SK-N-SH (cell line): ENCODE data around the gene SORL1. TPM values are rescaled to one million over a fixed set of nuclear protein-coding genes. Genes with fewer than 3 reads are reported as not detected.

Experiments used
- CTCF ChIA-PET: fragments of 300-600, 350-600 bp; formaldehyde crosslinking; extraction: SDS; loops from one replicate; lab custom pipeline; 2021; lab: Yijun Ruan, JAX
- POLR2A ChIA-PET: fragments of 350-600 bp; sonication (Branson Sonifier 250); formaldehyde crosslinking; extraction: SDS; loops from one replicate; lab custom pipeline; 2020; ENCODE audit warnings: antibody characterized with exemption, inconsistent platforms; lab: Yijun Ruan, JAX
- DNase-seq: peaks from one replicate; pipeline ENCODE4 v3.0.0; 2012
- H2AFZ ChIP-seq: fragments of 200-600 bp; sonication (generic); 2 replicates; pipeline ENCODE4 v1.8.1; 2016; ENCODE audit warnings: antibody characterized with exemption, mild to moderate bottlenecking, low read depth
- H3F3A ChIP-seq: fragments of 200-600 bp; sonication (generic); replicated peaks from 2 replicates; pipeline ENCODE3; 2016; ENCODE audit warnings: antibody characterized with exemption, mild to moderate bottlenecking; ENCODE audit not compliant: insufficient read depth
- H3K27ac ChIP-seq, 2 experiments: fragments of 200-500 bp in 1 of 2; fragments of 200-600 bp in 1 of 2; sonication (Bioruptor generic) in 1 of 2; sonication (generic), shearing (Covaris generic) in 1 of 2; 2 replicates each; pipeline versions ENCODE4 v1.5.1 to v1.6.1; 2014 to 2016; ENCODE audit warnings: low read depth in 2 of 2, inconsistent platforms in 1 of 2, low read length in 1 of 2, mild to moderate bottlenecking in 1 of 2, mixed read lengths in 1 of 2
- H3K27me3 ChIP-seq: fragments of 200-600 bp; sonication (generic), shearing (Covaris generic); 2 replicates; pipeline ENCODE4 v1.6.1; 2016; ENCODE audit warnings: mixed run types; ENCODE audit not compliant: insufficient read depth
- H3K36me3 ChIP-seq, 2 experiments: fragments of 200-500 bp in 1 of 2; fragments of 200-600 bp in 1 of 2; sonication (Bioruptor generic) in 1 of 2; sonication (generic) in 1 of 2; replicated peaks in 1 of 2; 2 replicates each; pipeline versions ENCODE3 to v1.5.1; 2014 to 2016; ENCODE audit warnings: low read length in 1 of 2, mild to moderate bottlenecking in 1 of 2; ENCODE audit not compliant: insufficient read depth in 2 of 2, control insufficient read depth in 1 of 2
- H3K4me1 ChIP-seq, 2 experiments: fragments of 200-500 bp in 1 of 2; fragments of 200-600 bp in 1 of 2; sonication (Bioruptor generic) in 1 of 2; sonication (generic), shearing (Covaris generic) in 1 of 2; 2 replicates each; pipeline versions ENCODE4 v1.5.1 to v1.6.1; 2014 to 2016; ENCODE audit warnings: low read depth in 1 of 2, low read length in 1 of 2, mixed run types in 1 of 2; ENCODE audit not compliant: insufficient read depth in 2 of 2, control insufficient read depth in 1 of 2
- H3K4me2 ChIP-seq: fragments of 200-600 bp; sonication (generic), shearing (Covaris generic); 2 replicates; pipeline ENCODE4 v1.6.1; 2017; ENCODE audit warnings: mixed run types
- H3K4me3 ChIP-seq, 2 experiments: fragments of 200-500 bp in 1 of 2; fragments of 200-600 bp in 1 of 2; sonication (Bioruptor generic) in 1 of 2; sonication (generic), shearing (Covaris generic) in 1 of 2; 2 replicates each; pipeline versions ENCODE4 v1.5.1 to v1.8.1; 2014 to 2016; ENCODE audit warnings: low read depth in 2 of 2, inconsistent platforms in 1 of 2, low read length in 1 of 2, mild to moderate bottlenecking in 1 of 2, mixed read lengths in 1 of 2, moderate library complexity in 1 of 2
- H3K79me2 ChIP-seq: fragments of 200-600 bp; sonication (generic); 2 replicates; pipeline ENCODE4 v1.8.1; 2017; ENCODE audit warnings: mild to moderate bottlenecking; ENCODE audit not compliant: insufficient read depth
- H3K9ac ChIP-seq: fragments of 200-600 bp; sonication (generic); 2 replicates; pipeline ENCODE4 v1.6.1; 2017; ENCODE audit warnings: mixed run types
- H3K9me2 ChIP-seq: fragments of 200-600 bp; sonication (generic); 2 replicates; pipeline ENCODE4 v1.6.1; 2017; ENCODE audit warnings: mixed run types
- H3K9me3 ChIP-seq: fragments of 200-600 bp; sonication (generic); 2 replicates; pipeline ENCODE4 v1.6.1; 2017; ENCODE audit warnings: mixed run types, mild to moderate bottlenecking, moderate library complexity
- H4K20me1 ChIP-seq: fragments of 200-600 bp; sonication (generic); 2 replicates; pipeline ENCODE4 v1.6.1; 2017; ENCODE audit warnings: mild to moderate bottlenecking, mixed run types; ENCODE audit not compliant: insufficient read depth
- EP300 ChIP-seq, 2 experiments: IDR thresholded peaks; 2 replicates each; pipeline versions ENCODE4 v1.4.0 to v1.6.1; 2012; ENCODE audit warnings: borderline replicate concordance in 1 of 2, low read depth in 1 of 2, low read length in 1 of 2
- EZH2phosphoT487 ChIP-seq: fragments of 200-600 bp; sonication (generic); IDR thresholded peaks from 2 replicates; pipeline ENCODE4 v1.6.1; 2017; ENCODE audit warnings: low read depth, mixed run types, mild to moderate bottlenecking, antibody characterized with exemption, moderate library complexity, borderline replicate concordance
- FOSL2 ChIP-seq: IDR thresholded peaks from 2 replicates; pipeline ENCODE4 v1.4.0; 2012; ENCODE audit warnings: low read depth, mild to moderate bottlenecking, moderate library complexity, borderline replicate concordance
- FOXJ3 ChIP-seq: sonication (generic); formaldehyde crosslinking; IDR thresholded peaks from 2 replicates; pipeline ENCODE4 v1.5.1; 2020; ENCODE audit warnings: mild to moderate bottlenecking, missing genetic modification reagents
- GATA2 ChIP-seq: sonication (generic); formaldehyde crosslinking; IDR thresholded peaks from 2 replicates; pipeline ENCODE4 v1.5.0; 2020; ENCODE audit warnings: mild to moderate bottlenecking, missing genetic modification reagents
- JUND ChIP-seq: IDR thresholded peaks from 2 replicates; pipeline ENCODE4 v1.4.0; 2012
- NFIC ChIP-seq: IDR thresholded peaks from 2 replicates; pipeline ENCODE4 v1.4.0; 2012; ENCODE audit warnings: borderline replicate concordance
- NRF1 ChIP-seq: IDR thresholded peaks from 2 replicates; pipeline ENCODE4 v1.6.1; 2012; ENCODE audit warnings: low read depth, mild to moderate bottlenecking, low read length
- RFX5 ChIP-seq: IDR thresholded peaks from 2 replicates; pipeline ENCODE4 v1.6.1; 2012; ENCODE audit warnings: mild to moderate bottlenecking, improper control_type of control experiment, low read length
- TCF12 ChIP-seq: IDR thresholded peaks from 2 replicates; pipeline ENCODE4 v1.4.0; 2012
- YY1 ChIP-seq: IDR thresholded peaks from 2 replicates; pipeline ENCODE4 v1.4.0; 2012; ENCODE audit warnings: low read depth, mild to moderate bottlenecking
- WGBS: methylation state at CpG from one replicate; pipeline ENCODE4 v1.1.6; 2017; ENCODE audit warnings: low lambda C conversion rate; 5-methylcytosine and 5-hydroxymethylcytosine counted together
- polyA plus RNA-seq, 3 experiments: library from polyadenylated mRNA; depleted of rRNA; stranded (reverse); fragments of >200 nt; gene quantifications; 2 replicates each; pipeline ENCODE4 v1.2.3, GENCODE V29; 2012
- TF ChIP-seq, protein P1 (sequence below): fragments of 200-600 bp; sonication (generic); IDR thresholded peaks from 2 replicates; pipeline ENCODE4 v1.6.1; 2017; ENCODE audit warnings: antibody characterized with exemption, mild to moderate bottlenecking, moderate library complexity
- TF ChIP-seq, protein P2 (sequence below): IDR thresholded peaks from 2 replicates; pipeline ENCODE4 v1.4.0; 2012; ENCODE audit warnings: low read depth, borderline replicate concordance
- TF ChIP-seq, protein P3 (sequence below): IDR thresholded peaks from 2 replicates; pipeline ENCODE4 v1.4.0; 2012; ENCODE audit warnings: low read depth, borderline replicate concordance

The SORL1 gene
- polyA plus RNA-seq, 1 of the 3 experiments (the other 2 are of a cell fraction): 7.1 TPM

DNA sequence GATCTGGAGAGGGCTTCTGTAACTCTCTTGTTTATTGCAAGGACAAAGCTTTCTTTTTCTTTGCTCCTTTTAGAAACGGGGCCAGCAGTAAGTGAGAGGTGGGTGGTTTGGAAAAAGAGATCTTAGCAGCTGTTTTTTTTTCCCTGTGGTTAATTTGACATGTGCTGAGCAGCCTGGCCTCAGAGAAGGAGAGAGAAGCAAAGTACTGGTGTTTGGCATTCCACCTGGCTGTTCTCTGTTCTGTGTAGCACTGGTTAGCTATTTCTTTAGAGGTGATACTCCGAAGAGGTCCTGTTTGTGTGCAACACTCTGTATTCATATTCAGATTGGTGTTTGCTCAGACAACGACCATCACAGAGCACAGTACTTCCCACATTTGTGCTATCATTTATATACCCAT lies 81.5 kb downstream of the SORL1 start (continued):
- TF ChIP-seq GATA2: no peak

DNA sequence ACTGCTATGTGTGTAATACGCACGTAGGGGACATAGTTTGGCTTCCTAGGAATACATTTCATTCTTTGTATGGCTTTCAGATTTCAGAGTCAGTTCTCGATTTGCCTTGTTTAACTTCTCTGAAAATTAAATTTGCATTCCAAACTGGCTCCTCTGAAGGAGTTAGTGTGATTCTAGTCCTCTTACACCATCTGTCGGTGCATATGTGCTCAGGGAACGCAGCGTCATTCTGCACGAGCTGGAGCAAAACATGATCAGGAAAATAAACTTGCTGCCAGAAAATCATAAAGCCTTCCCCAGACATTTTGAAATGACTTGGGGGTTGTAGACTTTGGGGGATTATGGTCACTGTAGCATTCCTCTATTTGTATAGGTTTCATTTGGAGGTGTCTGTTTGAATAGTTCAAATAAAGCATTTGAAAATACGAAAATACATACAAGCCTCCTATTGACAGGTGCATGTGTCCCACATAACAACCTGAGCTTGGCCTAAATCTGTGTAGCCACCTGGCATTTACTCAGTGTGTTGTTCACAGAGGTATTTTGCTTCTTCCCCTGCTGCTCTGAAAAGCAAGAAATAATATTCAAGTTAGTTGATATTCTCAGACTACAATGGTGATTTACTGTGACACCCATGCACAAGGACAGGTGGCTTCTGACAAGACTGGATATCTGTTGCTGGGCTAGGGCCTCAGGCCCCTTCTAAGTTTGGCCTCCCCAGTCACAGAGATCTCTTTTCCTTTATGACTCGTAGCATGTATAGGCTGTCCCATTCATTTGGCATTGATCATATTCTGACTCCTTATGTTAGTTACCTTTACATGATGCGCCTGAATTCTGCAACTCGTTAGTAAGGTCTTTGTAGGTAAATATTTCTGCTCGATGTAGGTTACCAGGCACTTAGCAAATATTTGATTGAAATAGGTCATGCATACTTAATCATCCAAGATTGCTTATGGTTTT lies 82.3 kb downstream of the SORL1 start:
- H3F3A ChIP-seq: no peaks in the 10 kb centered on the region
- no peaks in the 10 kb centered on the region for H4K20me1 ChIP-seq
- ChIA-PET CTCF (interaction anchor here (1.0 to 1.2 kb wide), 2 partner anchors 9 to 12 kb away, joined by 3 read pairs; no protein-coding TSS in a partner anchor), POLR2A (no interaction called here)
- H3K4me1 ChIP-seq: peaks cover 0 to 8% of the 10 kb centered on the region in 2 experiments; a peak in 2 of 4 replicates
- no peak overlapping the region for H3K4me3 ChIP-seq
- H3K79me2 ChIP-seq: no peaks in the 10 kb centered on the region
- no peaks in the 10 kb centered on the region for H3K9me2 ChIP-seq
- DNase-seq: no peak
- no peak overlapping the region for H3K27ac ChIP-seq
- 0 out of 2 replicates have a peak, but pooled peaks cover 8% of the 10 kb centered on the region for H3K9me3 ChIP-seq
- H2AFZ ChIP-seq: no peak overlapping the region
- 85% methylated on average over 12 of the region's 12 CpGs for WGBS
- no peak overlapping the region for H3K9ac ChIP-seq
- no peak overlapping the region for H3K4me2 ChIP-seq
- H3K36me3 ChIP-seq: no peaks in the 10 kb centered on the region
- TF ChIP-seq RFX5: no peak
- TF ChIP-seq EP300 (IDR thresholded peaks at IDR 0.05; ENCODE audit: borderline replicate concordance in 1 of 2, low read depth in 1 of 2, low read length in 1 of 2): no peak
- no peak for TF ChIP-seq FOSL2
- TF ChIP-seq, protein P1, sequence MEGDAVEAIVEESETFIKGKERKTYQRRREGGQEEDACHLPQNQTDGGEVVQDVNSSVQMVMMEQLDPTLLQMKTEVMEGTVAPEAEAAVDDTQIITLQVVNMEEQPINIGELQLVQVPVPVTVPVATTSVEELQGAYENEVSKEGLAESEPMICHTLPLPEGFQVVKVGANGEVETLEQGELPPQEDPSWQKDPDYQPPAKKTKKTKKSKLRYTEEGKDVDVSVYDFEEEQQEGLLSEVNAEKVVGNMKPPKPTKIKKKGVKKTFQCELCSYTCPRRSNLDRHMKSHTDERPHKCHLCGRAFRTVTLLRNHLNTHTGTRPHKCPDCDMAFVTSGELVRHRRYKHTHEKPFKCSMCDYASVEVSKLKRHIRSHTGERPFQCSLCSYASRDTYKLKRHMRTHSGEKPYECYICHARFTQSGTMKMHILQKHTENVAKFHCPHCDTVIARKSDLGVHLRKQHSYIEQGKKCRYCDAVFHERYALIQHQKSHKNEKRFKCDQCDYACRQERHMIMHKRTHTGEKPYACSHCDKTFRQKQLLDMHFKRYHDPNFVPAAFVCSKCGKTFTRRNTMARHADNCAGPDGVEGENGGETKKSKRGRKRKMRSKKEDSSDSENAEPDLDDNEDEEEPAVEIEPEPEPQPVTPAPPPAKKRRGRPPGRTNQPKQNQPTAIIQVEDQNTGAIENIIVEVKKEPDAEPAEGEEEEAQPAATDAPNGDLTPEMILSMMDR: no peak
- TF ChIP-seq JUND: no peak
- no peak for TF ChIP-seq GATA2
- no peak for TF ChIP-seq NRF1
- no peak for TF ChIP-seq YY1
- TF ChIP-seq NFIC: no peak
- TF ChIP-seq, protein P2, sequence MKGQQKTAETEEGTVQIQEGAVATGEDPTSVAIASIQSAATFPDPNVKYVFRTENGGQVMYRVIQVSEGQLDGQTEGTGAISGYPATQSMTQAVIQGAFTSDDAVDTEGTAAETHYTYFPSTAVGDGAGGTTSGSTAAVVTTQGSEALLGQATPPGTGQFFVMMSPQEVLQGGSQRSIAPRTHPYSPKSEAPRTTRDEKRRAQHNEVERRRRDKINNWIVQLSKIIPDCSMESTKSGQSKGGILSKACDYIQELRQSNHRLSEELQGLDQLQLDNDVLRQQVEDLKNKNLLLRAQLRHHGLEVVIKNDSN: no peak
- no peak for TF ChIP-seq EZH2phosphoT487
- no peak for TF ChIP-seq TCF12
- TF ChIP-seq, protein P3, sequence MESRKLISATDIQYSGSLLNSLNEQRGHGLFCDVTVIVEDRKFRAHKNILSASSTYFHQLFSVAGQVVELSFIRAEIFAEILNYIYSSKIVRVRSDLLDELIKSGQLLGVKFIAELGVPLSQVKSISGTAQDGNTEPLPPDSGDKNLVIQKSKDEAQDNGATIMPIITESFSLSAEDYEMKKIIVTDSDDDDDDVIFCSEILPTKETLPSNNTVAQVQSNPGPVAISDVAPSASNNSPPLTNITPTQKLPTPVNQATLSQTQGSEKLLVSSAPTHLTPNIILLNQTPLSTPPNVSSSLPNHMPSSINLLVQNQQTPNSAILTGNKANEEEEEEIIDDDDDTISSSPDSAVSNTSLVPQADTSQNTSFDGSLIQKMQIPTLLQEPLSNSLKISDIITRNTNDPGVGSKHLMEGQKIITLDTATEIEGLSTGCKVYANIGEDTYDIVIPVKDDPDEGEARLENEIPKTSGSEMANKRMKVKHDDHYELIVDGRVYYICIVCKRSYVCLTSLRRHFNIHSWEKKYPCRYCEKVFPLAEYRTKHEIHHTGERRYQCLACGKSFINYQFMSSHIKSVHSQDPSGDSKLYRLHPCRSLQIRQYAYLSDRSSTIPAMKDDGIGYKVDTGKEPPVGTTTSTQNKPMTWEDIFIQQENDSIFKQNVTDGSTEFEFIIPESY: no peak
- no peak for TF ChIP-seq FOXJ3 (CRISPR knock-in tag)
- TF ChIP-seq, all 33 proteins: peak for 0
- H3K27me3 ChIP-seq: no peaks in the 10 kb centered on the region
